GM12878 (cell line): Measurements from ENCODE around the gene PHF20. TPM values are rescaled to one million over a fixed set of nuclear protein-coding genes. Genes with fewer than 3 reads are reported as not detected.
A peak's percentile ranks its signal among the peaks of the same experiment; 100 is the strongest.

Experiments
- ATAC-seq: fragments of 200-7000 bp; cut with Tn5 transposase; 3 replicates; pipeline ENCODE4 v1.9.1; 2020; ENCODE audit warnings: mild to moderate bottlenecking, moderate library complexity
- BruUV-seq: library from RNA; stranded (reverse); fragments of 400-500 nt; replicated peaks from 2 replicates; lab custom pipeline; 2021; lab: Mats Ljungman, UMichigan
- CTCF ChIA-PET: fragments of 300-600 bp; sonication (Branson Sonifier 250); formaldehyde crosslinking; extraction: SDS; loops from one replicate; lab custom pipeline; 2021; ENCODE audit warnings: inconsistent platforms; lab: Yijun Ruan, JAX
- POLR2A ChIA-PET: fragments of 350-600 bp; formaldehyde crosslinking; extraction: SDS; loops from one replicate; lab custom pipeline; 2021; ENCODE audit warnings: inconsistent platforms; lab: Charles Lee
- RAD21 ChIA-PET: fragments of 300-600 bp; sonication (Branson Sonifier 250); formaldehyde crosslinking; loops from one replicate; lab custom pipeline; 2023; ENCODE audit warnings: antibody characterized with exemption; ENCODE audit not compliant: unreplicated experiment; lab: Charles Lee
- SMC1A ChIA-PET: fragments of 300-600 bp; sonication (Branson Sonifier 250); formaldehyde crosslinking; loops from one replicate; lab custom pipeline; 2023; ENCODE audit not compliant: unreplicated experiment, uncharacterized antibody; lab: Charles Lee
- DNase-seq: peaks from one replicate; pipeline ENCODE4 v3.0.0-alpha.2; 2011; ENCODE audit warnings: low read depth, low spot score
- FAIRE-seq: peaks from 3 replicates; lab custom pipeline; 2011; peaks lifted over from hg19 to GRCh38; lab: Jason Lieb, UNC
- H2AFZ ChIP-seq: 2 replicates; pipeline ENCODE4 v1.6.0; 2011; ENCODE audit warnings: low read depth, low read length, control low read depth; ENCODE audit not compliant: control insufficient read depth
- H3K27ac ChIP-seq: 2 replicates; pipeline ENCODE4 v1.5.1; 2011; ENCODE audit warnings: control low read depth; ENCODE audit not compliant: control insufficient read depth, insufficient read depth
- H3K27me3 ChIP-seq, 2 experiments: replicated peaks in 1 of 2; 2 replicates each; pipeline versions ENCODE4 v1.6.0 to v1.6.1; 2011; ENCODE audit warnings: low read length in 1 of 2; ENCODE audit not compliant: control insufficient read depth in 2 of 2, insufficient read depth in 2 of 2
- H3K36me3 ChIP-seq, 2 experiments: 2 replicates each; pipeline ENCODE4 v1.5.1; 2011; ENCODE audit warnings: low read length in 1 of 2; ENCODE audit not compliant: control insufficient read depth in 2 of 2, insufficient read depth in 2 of 2
- H3K4me1 ChIP-seq: 2 replicates; pipeline ENCODE4 v1.6.1; 2011; ENCODE audit warnings: mild to moderate bottlenecking, low read length, moderate library complexity, mixed read lengths; ENCODE audit not compliant: control insufficient read depth, insufficient read depth
- H3K4me2 ChIP-seq: 2 replicates; pipeline ENCODE4 v1.6.0; 2011; ENCODE audit warnings: control low read depth; ENCODE audit not compliant: control insufficient read depth, insufficient read depth
- H3K4me3 ChIP-seq: fragments of 200-600 bp; sonication (generic); 2 replicates; pipeline ENCODE4 v1.5.1; 2016
- H3K79me2 ChIP-seq: 2 replicates; pipeline ENCODE4 v1.6.0; 2011; ENCODE audit warnings: low read length; ENCODE audit not compliant: control insufficient read depth, insufficient read depth
- H3K9ac ChIP-seq: 2 replicates; pipeline ENCODE4 v1.8.0; 2011; ENCODE audit warnings: low read length, control low read depth, mixed read lengths; ENCODE audit not compliant: control insufficient read depth, insufficient read depth
- H3K9me3 ChIP-seq: replicated peaks from 3 replicates; pipeline ENCODE4 v1.5.1; 2011; ENCODE audit warnings: mild to moderate bottlenecking, low read length; ENCODE audit not compliant: control insufficient read depth, insufficient read depth
- H4K20me1 ChIP-seq: 2 replicates; pipeline ENCODE4 v1.6.0; 2011; ENCODE audit not compliant: control insufficient read depth, insufficient read depth
- BCL3 ChIP-seq: IDR thresholded peaks from 2 replicates; pipeline ENCODE4 v1.6.1; 2011; ENCODE audit warnings: borderline replicate concordance, low read depth, mild to moderate bottlenecking, moderate library complexity, low read length; ENCODE audit not compliant: insufficient read depth, poor library complexity, severe bottlenecking
- CEBPB ChIP-seq, 2 experiments: fragments of 150-350 bp in 1 of 2; IDR thresholded peaks; 2 replicates each; pipeline ENCODE4 v1.6.1; 2012 to 2014; ENCODE audit warnings: low read depth in 2 of 2, low read length in 2 of 2, borderline replicate concordance in 1 of 2, inconsistent platforms in 1 of 2
- CEBPZ ChIP-seq: fragments of 150-350 bp; IDR thresholded peaks from 2 replicates; pipeline ENCODE4 v1.6.1; 2016; ENCODE audit warnings: low read depth, low read length
- EGR1 ChIP-seq, 2 experiments: IDR thresholded peaks; 1 replicate in 1 of 2; 2 replicates in 1 of 2; pipeline ENCODE4 v1.6.1; 2011 to 2012; ENCODE audit warnings: low read depth in 2 of 2, low read length in 2 of 2, borderline replicate concordance in 1 of 2, mild to moderate bottlenecking in 1 of 2, moderate library complexity in 1 of 2
- ETV6 ChIP-seq, 2 experiments: fragments of 450-650 bp in 1 of 2; IDR thresholded peaks in 1 of 2; conservative IDR thresholded peaks in 1 of 2; 2 replicates each; pipeline ENCODE4 v1.6.1; 2014; ENCODE audit warnings: antibody characterized with exemption in 1 of 2, borderline replicate concordance in 1 of 2, low read depth in 1 of 2, mild to moderate bottlenecking in 1 of 2, moderate library complexity in 1 of 2
- POLR2AphosphoS5 ChIP-seq: IDR thresholded peaks from 2 replicates; pipeline ENCODE4 v1.6.1; 2011; ENCODE audit warnings: mild to moderate bottlenecking, low read length, inconsistent platforms
- RFX5 ChIP-seq: IDR thresholded peaks from 2 replicates; pipeline ENCODE4 v1.6.1; 2011; ENCODE audit warnings: low read depth, low read length, improper control_type of control experiment
- SMAD1 ChIP-seq: fragments of 450-650 bp; IDR thresholded peaks from 2 replicates; pipeline ENCODE4 v1.6.1; 2018; ENCODE audit warnings: mild to moderate bottlenecking, low read depth; ENCODE audit not compliant: partially characterized antibody
- SMAD5 ChIP-seq: IDR thresholded peaks from 2 replicates; pipeline ENCODE4 v1.6.1; 2016; ENCODE audit warnings: antibody characterized with exemption, low read depth
- SMC3 ChIP-seq: IDR thresholded peaks from 2 replicates; pipeline ENCODE4 v1.6.1; 2011; ENCODE audit warnings: low read length, improper control_type of control experiment, borderline replicate concordance
- TARDBP ChIP-seq: IDR thresholded peaks from 2 replicates; pipeline ENCODE4 v1.6.1; 2016; ENCODE audit warnings: borderline replicate concordance
- ZBED1 ChIP-seq: IDR thresholded peaks from 2 replicates; pipeline ENCODE4 v1.6.1; 2016; ENCODE audit warnings: borderline replicate concordance
- ZNF622 ChIP-seq: fragments of 450-650 bp; IDR thresholded peaks from 2 replicates; pipeline ENCODE4 v1.6.1; 2017; ENCODE audit warnings: mild to moderate bottlenecking, inconsistent platforms
- WGBS: methylation state at CpG from one replicate; pipeline ENCODE4 v1.1.6; 2016; ENCODE audit warnings: low lambda C conversion rate; ENCODE audit not compliant: insufficient replicate concordance, insufficient coverage; ENCODE audit errors: missing lambda C conversion rate; 5-methylcytosine and 5-hydroxymethylcytosine counted together
- in situ Hi-C: fragments of 300-500 bp; cut with MboI; formaldehyde crosslinking; loops from 9 replicates; pipeline ENCODE4 v1.14.3; 2018; ENCODE audit warnings: mixed read lengths
- intact Hi-C: fragments of 100-400 bp; cut with micrococcal nuclease; formaldehyde crosslinking; loops from one replicate; pipeline ENCODE4 v1.14.2; 2022; ENCODE audit not compliant: unreplicated experiment
- polyA plus RNA-seq, 11 experiments: library from polyadenylated mRNA; depleted of rRNA in 4 of 11; unstranded in 6 of 11; stranded (reverse) in 5 of 11; fragments of >200 nt; fragmentation: Nextera tagmentation in 4 of 11; fragmentation: Illumina TruSeq in 1 of 11; extraction: Ambion mirVana in 4 of 11; extraction: Trizol in 1 of 11; gene quantifications; 1 replicate in 1 of 11; 2 replicates in 10 of 11; pipeline versions ENCODE4 v1.2.1 to v1.2.3, GENCODE V29; 2011 to 2016; ENCODE audit warnings: inconsistent platforms in 2 of 11, missing spikeins in 2 of 11, low read depth in 1 of 11
- total RNA-seq, 4 experiments: library from RNA; depleted of rRNA in 3 of 4; stranded (reverse); fragments of >200 nt in 3 of 4; fragmentation: Illumina TruSeq in 1 of 4; extraction: Trizol in 1 of 4; gene quantifications; 2 replicates each; pipeline versions ENCODE4 v1.2.1 to v1.2.3, GENCODE V29; 2013 to 2021
- TF ChIP-seq, protein P1 (sequence below): IDR thresholded peaks from 2 replicates; pipeline ENCODE4 v1.6.1; 2012; ENCODE audit warnings: improper control_type of control experiment, low read depth, low read length; ENCODE audit not compliant: insufficient replicate concordance

PHF20 gene
- total and polyA plus RNA-seq, 10 of the 15 experiments (the other 5 are each of a cell fraction or from before 2014, with no cell fraction given): 31.6 to 91.2 (median 46.8) TPM

- ATAC-seq (no peak), DNase-seq (no peak), FAIRE-seq (no peak)
- H3K27ac ChIP-seq: no peak overlapping the region
- no peaks in the 10 kb centered on the region for H3K9me3 ChIP-seq
- ChIA-PET SMC1A (interaction anchor here (0.9 to 2.0 kb wide), 5 partner anchors 22 to 275 kb away, joined by 3 to 8 read pairs (median 3); no protein-coding TSS in a partner anchor), CTCF (interaction anchor here (0.6 to 1.5 kb wide), 5 partner anchors 9 to 267 kb away, joined by 3 to 10 read pairs (median 4); no protein-coding TSS in a partner anchor), POLR2A (interaction anchor here (1.0 to 1.4 kb wide), 2 partner anchors 9 to 12 kb away, joined by 3 read pairs; no protein-coding TSS in a partner anchor), RAD21 (interaction anchor here (1.3 kb wide), 1 partner anchor 11 kb away, joined by 5 read pairs; the partner anchor contains the start of gene RBM39)
- peaks cover 85% of the 10 kb centered on the region for H3K79me2 ChIP-seq
- H2AFZ ChIP-seq: no peak overlapping the region
- peaks cover 22% of the 10 kb centered on the region for H4K20me1 ChIP-seq
- H3K9ac ChIP-seq: no peak overlapping the region
- no TSS peak for BruUV-seq
- H3K4me2 ChIP-seq: no peak overlapping the region
- 97% methylated on average over 2 of the region's 2 CpGs for WGBS
- H3K4me3 ChIP-seq: 0 out of 2 replicates have a peak overlapping the region, but pooled peaks have one; percentile 3
- H3K4me1 ChIP-seq: no peaks in the 10 kb centered on the region
- H3K27me3 ChIP-seq: no peaks in the 10 kb centered on the region
- in situ Hi-C loops (no loop called here), intact Hi-C loops (loop anchor here (10.0 kb wide), 1 partner anchor 153 kb away; no protein-coding TSS in a partner anchor)
- peaks cover 12 to 38% of the 10 kb centered on the region in 2 experiments for H3K36me3 ChIP-seq
- TF ChIP-seq RFX5: no peak
- no peak for TF ChIP-seq SMAD5
- TF ChIP-seq, protein P1, sequence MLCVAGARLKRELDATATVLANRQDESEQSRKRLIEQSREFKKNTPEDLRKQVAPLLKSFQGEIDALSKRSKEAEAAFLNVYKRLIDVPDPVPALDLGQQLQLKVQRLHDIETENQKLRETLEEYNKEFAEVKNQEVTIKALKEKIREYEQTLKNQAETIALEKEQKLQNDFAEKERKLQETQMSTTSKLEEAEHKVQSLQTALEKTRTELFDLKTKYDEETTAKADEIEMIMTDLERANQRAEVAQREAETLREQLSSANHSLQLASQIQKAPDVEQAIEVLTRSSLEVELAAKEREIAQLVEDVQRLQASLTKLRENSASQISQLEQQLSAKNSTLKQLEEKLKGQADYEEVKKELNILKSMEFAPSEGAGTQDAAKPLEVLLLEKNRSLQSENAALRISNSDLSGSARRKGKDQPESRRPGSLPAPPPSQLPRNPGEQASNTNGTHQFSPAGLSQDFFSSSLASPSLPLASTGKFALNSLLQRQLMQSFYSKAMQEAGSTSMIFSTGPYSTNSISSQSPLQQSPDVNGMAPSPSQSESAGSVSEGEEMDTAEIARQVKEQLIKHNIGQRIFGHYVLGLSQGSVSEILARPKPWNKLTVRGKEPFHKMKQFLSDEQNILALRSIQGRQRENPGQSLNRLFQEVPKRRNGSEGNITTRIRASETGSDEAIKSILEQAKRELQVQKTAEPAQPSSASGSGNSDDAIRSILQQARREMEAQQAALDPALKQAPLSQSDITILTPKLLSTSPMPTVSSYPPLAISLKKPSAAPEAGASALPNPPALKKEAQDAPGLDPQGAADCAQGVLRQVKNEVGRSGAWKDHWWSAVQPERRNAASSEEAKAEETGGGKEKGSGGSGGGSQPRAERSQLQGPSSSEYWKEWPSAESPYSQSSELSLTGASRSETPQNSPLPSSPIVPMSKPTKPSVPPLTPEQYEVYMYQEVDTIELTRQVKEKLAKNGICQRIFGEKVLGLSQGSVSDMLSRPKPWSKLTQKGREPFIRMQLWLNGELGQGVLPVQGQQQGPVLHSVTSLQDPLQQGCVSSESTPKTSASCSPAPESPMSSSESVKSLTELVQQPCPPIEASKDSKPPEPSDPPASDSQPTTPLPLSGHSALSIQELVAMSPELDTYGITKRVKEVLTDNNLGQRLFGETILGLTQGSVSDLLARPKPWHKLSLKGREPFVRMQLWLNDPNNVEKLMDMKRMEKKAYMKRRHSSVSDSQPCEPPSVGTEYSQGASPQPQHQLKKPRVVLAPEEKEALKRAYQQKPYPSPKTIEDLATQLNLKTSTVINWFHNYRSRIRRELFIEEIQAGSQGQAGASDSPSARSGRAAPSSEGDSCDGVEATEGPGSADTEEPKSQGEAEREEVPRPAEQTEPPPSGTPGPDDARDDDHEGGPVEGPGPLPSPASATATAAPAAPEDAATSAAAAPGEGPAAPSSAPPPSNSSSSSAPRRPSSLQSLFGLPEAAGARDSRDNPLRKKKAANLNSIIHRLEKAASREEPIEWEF: no peak
- TF ChIP-seq CEBPB (IDR thresholded peaks at IDR 0.05; ENCODE audit: borderline replicate concordance in 1 of 2, low read depth in 2 of 2, low read length in 2 of 2): no peak
- TF ChIP-seq SMAD1: no peak
- TF ChIP-seq TARDBP: no peak
- no peak for TF ChIP-seq SMC3
- TF ChIP-seq BCL3: no peak
- TF ChIP-seq ETV6 (conservative IDR thresholded peaks at IDR 0.05 in 1 of 2, IDR thresholded peaks at IDR 0.05 in 1 of 2; ENCODE audit: borderline replicate concordance in 1 of 2, low read depth in 1 of 2): no peak
- no peak for TF ChIP-seq EGR1 (IDR thresholded peaks at IDR 0.05; ENCODE audit: borderline replicate concordance in 1 of 2, low read depth in 2 of 2, low read length in 2 of 2)
- TF ChIP-seq ZNF622: no peak
- TF ChIP-seq CEBPZ: no peak
- no peak for TF ChIP-seq ZBED1
- TF ChIP-seq POLR2AphosphoS5: no peak
These were observed 40.4 kb upstream of the PHF20 start for GRCh38 chr20:35731469-35731788.
